ENCODE measurements around the gene ZMAT2.

Gene ZMAT2

DNA sequence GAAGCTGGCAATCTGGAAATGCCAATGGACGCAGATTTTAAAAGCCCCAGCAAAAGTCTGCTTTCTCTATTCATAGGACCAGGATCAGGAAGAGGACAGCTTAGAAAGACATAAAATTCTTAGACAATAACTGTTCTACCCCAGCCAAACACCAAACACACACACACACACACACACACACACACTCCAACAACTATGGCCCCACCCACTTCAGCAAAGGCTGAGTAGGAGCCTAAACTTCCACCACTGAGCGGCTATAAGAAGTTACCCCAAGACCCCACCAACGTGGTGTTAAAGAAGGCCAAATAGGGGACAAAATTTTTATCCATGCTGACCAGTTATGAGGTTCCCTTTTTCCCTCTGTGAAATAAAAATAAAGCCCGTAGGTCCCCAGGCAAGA lies 32.9 kb downstream of the ZMAT2 start:
- DNase-seq (ENCODE audit: low spot score in 2 of 2): no peak
- Mint-ChIP-seq H3K9me3 (no peaks in the 10 kb centered on the region), H3K4me3 (no peak overlapping the region), H3K4me1 (peaks cover 6% of the 10 kb centered on the region), H3K27ac (no peak overlapping the region), H3K36me3 (no peaks in the 10 kb centered on the region)
- no peak for ATAC-seq

DNA sequence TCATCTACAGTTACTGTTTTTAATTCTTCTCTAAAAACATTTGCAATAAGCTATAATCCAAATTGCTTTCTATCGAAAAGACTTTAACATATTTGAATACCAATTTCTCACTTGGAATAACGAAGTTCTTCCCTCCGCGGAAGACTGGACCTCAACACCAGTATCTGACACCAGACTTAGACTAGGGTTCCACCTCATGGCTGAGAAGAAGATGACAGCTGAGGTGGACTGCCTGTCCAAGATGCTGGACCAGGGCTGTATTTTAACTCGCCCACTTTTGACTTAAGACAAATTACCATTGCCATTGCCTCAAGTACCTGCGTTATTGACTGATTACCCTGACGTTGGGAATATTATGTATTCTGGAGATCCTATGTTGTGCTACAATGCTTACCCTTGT lies 34.1 kb downstream of the ZMAT2 start:
- H3K4me3 Mint-ChIP-seq: no peak overlapping the region
- no peak overlapping the region for H3K27ac Mint-ChIP-seq
- no peak for DNase-seq (ENCODE audit: low spot score in 2 of 2)
- no peaks in the 10 kb centered on the region for H3K4me1 Mint-ChIP-seq
- no peak for ATAC-seq
- no peaks in the 10 kb centered on the region for H3K36me3 Mint-ChIP-seq
- no peaks in the 10 kb centered on the region for H3K9me3 Mint-ChIP-seq

DNA sequence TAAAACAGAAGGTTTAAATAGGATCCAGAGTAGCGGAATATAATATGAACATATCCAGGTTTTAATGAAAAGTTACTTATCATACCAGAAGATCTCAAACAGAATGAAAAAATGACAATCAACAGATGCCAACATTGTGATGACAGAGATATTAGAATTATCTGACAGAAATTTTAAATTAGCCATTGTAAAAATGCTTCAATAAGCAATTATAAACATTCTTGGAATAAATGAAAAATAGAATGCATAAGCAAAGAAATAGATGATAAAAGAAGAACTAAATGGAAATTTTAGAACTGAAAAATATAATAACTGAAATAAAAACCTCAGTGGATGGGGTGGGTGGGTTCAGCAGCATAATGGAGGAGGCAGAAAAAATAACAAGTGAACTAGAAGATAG lies 37.2 kb downstream of the ZMAT2 start:
- no peaks in the 10 kb centered on the region for H3K36me3 Mint-ChIP-seq
- no peaks in the 10 kb centered on the region for H3K4me1 Mint-ChIP-seq
- no peak overlapping the region for H3K27ac Mint-ChIP-seq
- no peaks in the 10 kb centered on the region for H3K9me3 Mint-ChIP-seq
- no peak for ATAC-seq
- DNase-seq (ENCODE audit: low spot score in 2 of 2): no peak
- H3K4me3 Mint-ChIP-seq: no peak overlapping the region

DNA sequence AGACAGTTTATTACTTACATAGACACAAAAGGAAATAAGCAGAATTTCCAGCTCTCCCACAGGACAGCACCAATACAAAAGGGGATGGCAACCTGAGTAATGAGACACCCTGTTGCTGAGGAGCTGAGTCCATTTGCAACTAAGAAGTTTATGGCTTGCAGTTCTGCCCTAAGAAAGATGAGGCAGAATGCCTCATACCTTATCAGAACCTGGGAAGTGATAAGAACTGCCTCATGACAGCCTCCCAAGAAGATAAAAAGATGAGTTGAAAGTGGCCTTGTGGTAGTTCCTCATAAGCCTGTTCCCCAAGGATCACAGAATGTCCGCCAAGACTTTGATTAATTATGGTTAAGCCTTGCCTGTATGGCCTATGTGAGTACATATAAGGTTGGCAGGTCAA lies 41.7 kb downstream of the ZMAT2 start:
- Mint-ChIP-seq H3K9me3 (peaks cover 3% of the 10 kb centered on the region), H3K27ac (no peak overlapping the region), H3K36me3 (no peaks in the 10 kb centered on the region), H3K4me1 (no peaks in the 10 kb centered on the region), H3K4me3 (no peak overlapping the region)
- ATAC-seq: no peak
- DNase-seq (ENCODE audit: low spot score in 2 of 2): no peak

DNA sequence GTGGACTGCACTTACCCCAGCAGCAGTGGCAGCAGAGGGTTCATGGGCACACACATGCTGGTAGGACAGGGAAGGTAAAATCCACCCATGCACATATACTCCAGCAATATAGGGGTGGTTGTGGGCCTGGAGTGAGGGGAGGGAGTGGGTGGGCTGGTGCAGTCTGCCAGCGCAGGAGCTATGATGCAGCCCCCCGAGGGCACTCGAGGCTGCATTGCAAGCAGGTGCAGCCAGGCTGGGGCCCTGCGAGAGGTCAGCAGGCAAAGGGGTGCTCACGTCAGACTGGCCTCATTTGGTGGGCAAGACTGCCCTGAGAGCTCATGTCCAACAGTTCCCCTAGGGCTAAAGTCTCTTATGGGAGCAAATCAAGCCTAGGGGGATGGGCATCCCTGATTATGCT lies 53.3 kb downstream of the ZMAT2 start:
- no peak overlapping the region for H3K27ac Mint-ChIP-seq
- DNase-seq (ENCODE audit: low spot score in 2 of 2) (no peak), ATAC-seq (no peak)
- no peak overlapping the region for H3K4me3 Mint-ChIP-seq
- no peaks in the 10 kb centered on the region for H3K4me1 Mint-ChIP-seq
- no peaks in the 10 kb centered on the region for H3K36me3 Mint-ChIP-seq
- peaks cover 47% of the 10 kb centered on the region for H3K9me3 Mint-ChIP-seq
